ENCODE data around the gene METTL27.

Gene METTL27, protein sequence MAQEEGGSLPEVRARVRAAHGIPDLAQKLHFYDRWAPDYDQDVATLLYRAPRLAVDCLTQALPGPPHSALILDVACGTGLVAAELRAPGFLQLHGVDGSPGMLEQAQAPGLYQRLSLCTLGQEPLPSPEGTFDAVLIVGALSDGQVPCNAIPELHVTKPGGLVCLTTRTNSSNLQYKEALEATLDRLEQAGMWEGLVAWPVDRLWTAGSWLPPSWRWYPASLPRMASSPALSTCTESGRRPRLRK

DNA sequence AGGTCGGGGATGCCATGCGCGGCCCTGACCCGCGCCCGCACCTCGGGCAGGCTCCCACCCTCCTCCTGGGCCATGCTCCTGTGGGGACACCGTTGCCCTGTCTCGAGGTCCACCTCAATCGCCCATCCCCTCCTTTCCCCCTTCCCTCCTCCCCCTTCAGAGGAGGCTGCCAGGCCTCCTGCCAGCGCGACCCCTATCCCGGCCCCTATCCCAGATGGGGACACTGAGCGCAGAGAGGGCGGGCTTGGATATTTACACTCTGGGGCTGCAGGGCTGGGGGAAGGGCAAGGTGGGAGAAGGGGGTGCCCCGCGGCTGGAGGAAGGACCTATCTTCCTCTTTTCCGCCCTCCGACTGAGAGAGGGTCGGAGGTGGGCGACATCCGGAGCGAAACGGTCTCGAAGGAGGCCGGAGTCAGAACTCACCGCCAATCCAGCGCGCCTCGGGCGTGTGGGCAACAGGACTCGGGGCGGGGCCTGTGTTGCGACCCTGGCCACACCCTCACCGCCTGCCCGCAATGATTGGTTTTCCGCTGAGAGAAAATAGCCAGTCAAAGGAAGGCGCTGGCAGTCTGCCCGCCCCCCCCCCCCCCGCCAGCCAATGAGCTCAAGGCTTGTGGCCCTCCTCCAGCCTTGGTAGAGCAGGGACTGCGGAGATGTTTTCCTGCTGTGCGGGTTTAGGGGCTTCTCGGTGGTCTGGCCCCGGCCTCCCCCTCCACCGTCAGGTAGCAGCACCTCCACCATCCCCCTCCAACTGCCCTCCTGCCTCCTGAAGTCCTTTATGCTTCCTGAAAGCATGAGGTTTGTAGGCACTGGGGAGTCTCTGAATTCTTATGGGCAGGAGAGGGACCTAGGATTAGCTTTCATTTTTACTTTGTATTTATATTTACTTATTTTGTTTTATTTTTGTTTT is at the start of gene METTL27:
TSS of gene METTL27 (minus strand) at position 450 of the 910 bp plus-strand sequence. CDS start at position 74, 376 bp downstream.
- Histone ChIP-seq H3K9me2 (replicated peaks; ENCODE audit: low read depth, low read length) (no peaks in the 10 kb centered on the region), H3K9ac (ENCODE audit: low read depth, low read length, poor library complexity, severe bottlenecking) (peak within 1 kb of the TSS; percentile 66), H3K79me2 (ENCODE audit: insufficient read depth, low read length) (no peaks in the 10 kb centered on the region), H2AFZ (ENCODE audit: low read length) (peak within 1 kb of the TSS; percentile 92), H3K27me3 (ENCODE audit: insufficient read depth, low read length, poor library complexity, severe bottlenecking) (no peaks in the 10 kb centered on the region), H4K20me1 (ENCODE audit: insufficient read depth, low read length, poor library complexity, severe bottlenecking) (no peaks in the 10 kb centered on the region), H3K4me3 (ENCODE audit: low read length, poor library complexity, severe bottlenecking) (peak within 1 kb of the TSS; percentile 80), H3K4me1 (ENCODE audit: insufficient read depth, low read length, poor library complexity, severe bottlenecking) (peaks cover 17% of the 10 kb centered on the region), H3F3A (ENCODE audit: low read depth) (no peaks in the 10 kb centered on the region), H3K9me3 (ENCODE audit: insufficient read depth, low read depth, low read length) (no peaks in the 10 kb centered on the region), H3K4me2 (ENCODE audit: low read depth, low read length, poor library complexity, severe bottlenecking) (peak within 1 kb of the TSS; percentile 77), H3K36me3 (ENCODE audit: insufficient read depth, low read length) (no peaks in the 10 kb centered on the region)
- TF ChIP-seq, protein P1, sequence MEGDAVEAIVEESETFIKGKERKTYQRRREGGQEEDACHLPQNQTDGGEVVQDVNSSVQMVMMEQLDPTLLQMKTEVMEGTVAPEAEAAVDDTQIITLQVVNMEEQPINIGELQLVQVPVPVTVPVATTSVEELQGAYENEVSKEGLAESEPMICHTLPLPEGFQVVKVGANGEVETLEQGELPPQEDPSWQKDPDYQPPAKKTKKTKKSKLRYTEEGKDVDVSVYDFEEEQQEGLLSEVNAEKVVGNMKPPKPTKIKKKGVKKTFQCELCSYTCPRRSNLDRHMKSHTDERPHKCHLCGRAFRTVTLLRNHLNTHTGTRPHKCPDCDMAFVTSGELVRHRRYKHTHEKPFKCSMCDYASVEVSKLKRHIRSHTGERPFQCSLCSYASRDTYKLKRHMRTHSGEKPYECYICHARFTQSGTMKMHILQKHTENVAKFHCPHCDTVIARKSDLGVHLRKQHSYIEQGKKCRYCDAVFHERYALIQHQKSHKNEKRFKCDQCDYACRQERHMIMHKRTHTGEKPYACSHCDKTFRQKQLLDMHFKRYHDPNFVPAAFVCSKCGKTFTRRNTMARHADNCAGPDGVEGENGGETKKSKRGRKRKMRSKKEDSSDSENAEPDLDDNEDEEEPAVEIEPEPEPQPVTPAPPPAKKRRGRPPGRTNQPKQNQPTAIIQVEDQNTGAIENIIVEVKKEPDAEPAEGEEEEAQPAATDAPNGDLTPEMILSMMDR (conservative IDR thresholded peaks at IDR 0.05; ENCODE audit: low read length), result no peak
- TF ChIP-seq EZH2phosphoT487 (IDR thresholded peaks at IDR 0.05; ENCODE audit: borderline replicate concordance), result no peak

DNA sequence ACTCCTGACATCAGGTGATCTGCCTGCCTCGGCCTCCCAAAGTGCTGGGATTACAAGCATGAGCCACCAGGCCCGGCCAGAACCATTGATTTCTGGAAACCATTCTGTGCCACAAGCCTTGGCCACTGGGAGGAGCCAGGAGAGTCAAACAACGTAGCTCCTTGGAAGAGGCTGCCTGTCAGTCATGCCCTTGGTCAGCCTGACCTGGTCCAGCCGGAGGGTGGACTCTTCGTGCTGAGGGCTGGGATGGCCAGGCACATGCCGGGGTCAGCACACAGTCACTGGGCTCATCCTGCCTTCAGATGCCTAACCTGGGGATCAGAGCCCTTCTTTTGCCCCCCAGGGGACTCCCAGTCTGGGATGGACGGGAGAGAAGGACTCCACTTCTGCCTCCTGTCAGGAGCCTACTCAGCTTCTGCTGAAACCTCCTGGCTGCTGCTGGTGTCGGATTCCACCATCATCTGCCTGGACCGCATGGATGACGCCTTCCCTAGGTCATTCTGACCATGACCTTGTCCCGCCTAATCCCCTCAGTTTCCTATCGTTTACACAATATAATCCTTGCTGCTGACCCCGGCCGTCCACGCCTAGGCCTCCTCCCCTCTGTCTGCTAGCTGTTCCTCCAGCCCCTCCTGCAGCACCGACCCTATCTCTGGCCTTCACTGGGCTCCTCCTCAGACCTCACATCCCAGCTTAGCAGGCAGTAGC is 49.0 kb upstream of the METTL27 start:
- Histone ChIP-seq H4K20me1 (ENCODE audit: insufficient read depth, low read length, poor library complexity, severe bottlenecking) (no peaks in the 10 kb centered on the region), H3K79me2 (ENCODE audit: insufficient read depth, low read length) (no peaks in the 10 kb centered on the region), H3K9me3 (ENCODE audit: insufficient read depth, low read depth, low read length) (no peaks in the 10 kb centered on the region), H3K36me3 (ENCODE audit: insufficient read depth, low read length) (no peaks in the 10 kb centered on the region), H3K9ac (ENCODE audit: low read depth, low read length, poor library complexity, severe bottlenecking) (no peak overlapping the region), H3K4me3 (ENCODE audit: low read length, poor library complexity, severe bottlenecking) (no peak overlapping the region), H3K4me1 (ENCODE audit: insufficient read depth, low read length, poor library complexity, severe bottlenecking) (peaks cover 9% of the 10 kb centered on the region), H3K4me2 (ENCODE audit: low read depth, low read length, poor library complexity, severe bottlenecking) (no peak overlapping the region), H2AFZ (ENCODE audit: low read length) (no peak overlapping the region), H3F3A (ENCODE audit: low read depth) (no peaks in the 10 kb centered on the region; the same call in 1 of the 2 replicates), H3K27me3 (ENCODE audit: insufficient read depth, low read length, poor library complexity, severe bottlenecking) (no peaks in the 10 kb centered on the region), H3K9me2 (replicated peaks; ENCODE audit: low read depth, low read length) (no peaks in the 10 kb centered on the region)
- no peak for TF ChIP-seq EZH2phosphoT487 (IDR thresholded peaks at IDR 0.05; ENCODE audit: borderline replicate concordance)
- TF ChIP-seq, protein P1 (conservative IDR thresholded peaks at IDR 0.05; ENCODE audit: low read length), result no peak

DNA sequence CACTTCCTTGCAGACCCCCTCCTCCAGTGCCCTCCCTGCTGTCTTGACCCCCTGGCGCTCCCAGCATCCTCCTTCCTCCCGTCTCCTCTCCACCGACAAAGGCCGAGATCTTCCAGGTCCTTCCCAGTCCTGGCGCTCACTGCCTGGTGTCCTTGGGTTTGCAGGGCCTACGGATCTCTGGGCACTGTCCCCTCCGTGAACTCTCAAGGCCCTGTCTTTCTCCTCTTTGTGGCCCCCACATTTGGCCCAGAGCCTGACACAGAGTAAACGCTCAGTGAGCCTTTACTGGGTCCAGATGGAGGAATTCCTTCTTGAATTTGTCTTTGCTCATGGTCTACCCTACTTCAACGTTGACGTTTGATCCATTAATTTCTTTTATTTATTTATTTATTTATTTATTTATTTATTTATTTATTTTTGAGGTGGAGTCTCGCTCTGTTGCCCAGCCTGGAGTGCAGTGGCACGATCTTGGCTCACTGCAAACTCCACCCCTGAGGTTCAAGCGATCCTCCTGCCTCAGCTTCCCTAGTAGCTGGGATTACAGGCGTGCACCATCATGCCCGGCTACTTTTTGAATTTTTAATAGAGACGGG is 48.3 kb upstream of the METTL27 start:
- H3K36me3 ChIP-seq (ENCODE audit: insufficient read depth, low read length), result no peaks in the 10 kb centered on the region
- no peaks in the 10 kb centered on the region for H3K9me2 ChIP-seq (replicated peaks; ENCODE audit: low read depth, low read length)
- H3K4me2 ChIP-seq (ENCODE audit: low read depth, low read length, poor library complexity, severe bottlenecking), result no peak overlapping the region
- TF ChIP-seq, protein P1 (conservative IDR thresholded peaks at IDR 0.05; ENCODE audit: low read length), result no peak
- TF ChIP-seq EZH2phosphoT487 (IDR thresholded peaks at IDR 0.05; ENCODE audit: borderline replicate concordance), result no peak
- no peaks in the 10 kb centered on the region for H3K27me3 ChIP-seq (ENCODE audit: insufficient read depth, low read length, poor library complexity, severe bottlenecking)
- no peaks in the 10 kb centered on the region for H3K79me2 ChIP-seq (ENCODE audit: insufficient read depth, low read length)
- no peak overlapping the region for H2AFZ ChIP-seq (ENCODE audit: low read length)
- H3F3A ChIP-seq (ENCODE audit: low read depth), result peaks cover under 1% of the 10 kb centered on the region
- H4K20me1 ChIP-seq (ENCODE audit: insufficient read depth, low read length, poor library complexity, severe bottlenecking), result no peaks in the 10 kb centered on the region
- no peak overlapping the region for H3K9ac ChIP-seq (ENCODE audit: low read depth, low read length, poor library complexity, severe bottlenecking)
- peaks cover 14% of the 10 kb centered on the region for H3K4me1 ChIP-seq (ENCODE audit: insufficient read depth, low read length, poor library complexity, severe bottlenecking)
- H3K4me3 ChIP-seq (ENCODE audit: low read length, poor library complexity, severe bottlenecking), result no peak overlapping the region
- no peaks in the 10 kb centered on the region for H3K9me3 ChIP-seq (ENCODE audit: insufficient read depth, low read depth, low read length)

Measured in Loucy (cell line).